ENCODE measurements around the gene VGF.

Gene VGF

DNA sequence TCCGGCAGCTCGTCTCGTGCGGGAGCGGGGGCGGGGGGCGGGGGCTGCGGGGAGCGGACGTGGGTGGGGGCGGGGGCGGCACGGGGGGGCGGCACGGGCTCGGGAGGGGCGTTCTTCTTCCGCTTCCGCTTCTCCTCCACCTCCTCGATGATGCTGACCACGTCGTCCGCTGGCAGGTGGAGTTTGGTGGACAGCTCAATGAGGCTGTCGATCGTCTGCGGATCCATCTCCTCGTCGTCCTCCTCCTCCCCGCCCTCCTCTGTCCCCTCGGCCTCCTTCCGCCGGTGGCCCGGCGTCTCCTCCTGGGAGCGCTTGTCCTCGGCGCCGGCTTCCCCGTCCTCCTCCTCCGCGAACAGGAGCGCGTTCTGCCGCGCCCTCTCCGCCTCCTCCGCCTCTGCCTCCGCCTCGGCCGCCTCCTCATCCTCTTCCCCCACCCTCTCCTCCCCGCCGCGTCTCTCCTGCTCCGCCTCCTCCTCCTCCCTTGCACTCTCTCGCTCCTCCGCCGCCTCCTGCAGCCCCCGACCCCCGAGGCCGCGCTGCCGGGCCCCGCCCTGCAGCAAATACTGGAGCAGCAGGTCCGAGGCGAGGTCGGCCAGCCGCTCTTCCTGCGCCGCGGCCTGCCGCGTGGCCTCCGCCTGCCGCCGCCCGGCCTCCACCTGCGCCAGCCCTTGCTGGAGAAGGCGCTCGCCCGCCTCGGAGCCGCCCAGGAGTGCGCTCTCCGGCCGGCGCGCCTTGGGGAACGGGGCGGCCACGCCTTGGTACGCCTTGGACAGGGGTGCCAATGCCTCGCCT, 1.9 kb downstream of the VGF start:
- TF ChIP-seq, protein P1, sequence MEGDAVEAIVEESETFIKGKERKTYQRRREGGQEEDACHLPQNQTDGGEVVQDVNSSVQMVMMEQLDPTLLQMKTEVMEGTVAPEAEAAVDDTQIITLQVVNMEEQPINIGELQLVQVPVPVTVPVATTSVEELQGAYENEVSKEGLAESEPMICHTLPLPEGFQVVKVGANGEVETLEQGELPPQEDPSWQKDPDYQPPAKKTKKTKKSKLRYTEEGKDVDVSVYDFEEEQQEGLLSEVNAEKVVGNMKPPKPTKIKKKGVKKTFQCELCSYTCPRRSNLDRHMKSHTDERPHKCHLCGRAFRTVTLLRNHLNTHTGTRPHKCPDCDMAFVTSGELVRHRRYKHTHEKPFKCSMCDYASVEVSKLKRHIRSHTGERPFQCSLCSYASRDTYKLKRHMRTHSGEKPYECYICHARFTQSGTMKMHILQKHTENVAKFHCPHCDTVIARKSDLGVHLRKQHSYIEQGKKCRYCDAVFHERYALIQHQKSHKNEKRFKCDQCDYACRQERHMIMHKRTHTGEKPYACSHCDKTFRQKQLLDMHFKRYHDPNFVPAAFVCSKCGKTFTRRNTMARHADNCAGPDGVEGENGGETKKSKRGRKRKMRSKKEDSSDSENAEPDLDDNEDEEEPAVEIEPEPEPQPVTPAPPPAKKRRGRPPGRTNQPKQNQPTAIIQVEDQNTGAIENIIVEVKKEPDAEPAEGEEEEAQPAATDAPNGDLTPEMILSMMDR (IDR thresholded peaks at IDR 0.05; ENCODE audit: insufficient read depth, missing control alignments), result no peak
- no peak for DNase-seq (ENCODE audit: insufficient read length, low spot score)
- FAIRE-seq, result no peak

DNA sequence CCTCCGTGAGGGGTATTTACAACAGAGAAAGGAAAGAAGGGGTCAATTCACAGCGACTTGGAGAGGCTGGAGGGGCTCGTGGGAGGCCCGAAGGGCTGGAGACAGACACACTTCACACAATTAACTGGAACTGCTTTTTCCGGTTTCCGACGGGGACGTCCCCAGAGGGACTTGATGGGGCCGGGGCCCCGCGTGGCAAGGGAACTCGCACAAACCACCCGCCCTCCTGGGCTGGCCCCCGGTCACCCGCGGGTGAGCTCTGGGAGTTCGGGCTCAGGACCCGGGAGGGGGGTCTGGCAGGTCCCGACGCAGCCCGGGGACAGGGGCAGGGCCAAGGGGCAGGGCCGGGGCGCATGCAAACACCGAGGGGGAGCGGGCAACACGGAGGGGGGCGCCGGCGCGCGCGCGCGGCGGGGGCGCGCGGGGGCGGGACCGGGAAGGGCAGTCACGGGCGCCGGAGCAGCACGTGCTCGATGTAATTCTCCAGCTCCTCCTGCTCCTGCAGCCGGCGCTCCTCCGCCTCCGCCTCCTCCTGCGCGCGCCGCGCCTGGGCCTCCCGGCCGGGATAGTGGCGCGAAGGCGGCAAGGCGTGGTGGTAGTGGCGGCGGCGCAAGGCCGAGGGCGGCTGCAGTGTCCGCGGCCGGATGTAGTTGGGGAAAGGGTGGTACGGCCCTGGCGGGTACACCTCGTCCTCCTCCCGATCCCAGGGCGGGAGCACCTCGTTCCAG, 2.7 kb downstream of the VGF start:
- no peak for FAIRE-seq
- TF ChIP-seq, protein P1 (IDR thresholded peaks at IDR 0.05; ENCODE audit: insufficient read depth, missing control alignments), result no peak
- no peak for DNase-seq (ENCODE audit: insufficient read length, low spot score)

DNA sequence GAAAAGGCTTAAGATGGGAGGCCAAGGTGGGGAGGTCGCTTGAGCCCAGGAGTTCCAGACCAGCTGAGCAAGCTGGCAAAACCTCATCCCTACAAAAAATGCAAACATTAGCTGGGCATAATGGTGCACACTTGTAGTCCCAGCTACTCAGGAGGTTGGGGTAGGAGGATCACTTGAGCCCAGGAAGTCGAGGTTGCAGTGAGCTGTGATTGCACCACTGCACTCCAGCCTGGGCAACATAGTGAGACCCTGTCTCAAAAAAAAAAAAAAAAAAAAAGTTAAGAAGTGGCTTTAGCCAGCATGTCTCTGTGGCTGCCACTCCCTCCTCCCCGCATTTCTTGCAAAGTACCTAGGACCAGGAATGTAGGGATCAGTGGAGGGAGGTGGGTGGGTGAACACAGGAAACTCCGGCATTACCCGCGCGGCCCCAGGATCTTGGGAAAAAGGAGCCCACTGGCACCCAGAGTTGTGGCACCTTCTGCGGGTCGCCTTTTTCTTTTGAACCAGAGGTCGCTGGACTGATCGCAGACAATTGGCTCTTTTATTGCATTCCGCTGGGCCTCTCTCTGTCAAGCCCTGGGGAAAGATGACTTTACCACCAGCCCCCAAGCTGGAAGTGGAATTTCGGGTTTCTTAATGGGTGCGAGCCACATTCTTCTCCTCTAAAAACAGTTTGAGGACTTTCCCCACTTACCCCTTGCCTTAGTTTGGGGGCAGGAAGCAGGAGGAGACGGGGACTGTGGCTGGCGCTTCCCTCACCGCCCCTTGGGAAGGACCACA, 3.5 kb downstream of the VGF start:
- FAIRE-seq (no peak), DNase-seq (ENCODE audit: insufficient read length, low spot score) (no peak)
- TF ChIP-seq, protein P1 (IDR thresholded peaks at IDR 0.05; ENCODE audit: insufficient read depth, missing control alignments), result no peak

DNA sequence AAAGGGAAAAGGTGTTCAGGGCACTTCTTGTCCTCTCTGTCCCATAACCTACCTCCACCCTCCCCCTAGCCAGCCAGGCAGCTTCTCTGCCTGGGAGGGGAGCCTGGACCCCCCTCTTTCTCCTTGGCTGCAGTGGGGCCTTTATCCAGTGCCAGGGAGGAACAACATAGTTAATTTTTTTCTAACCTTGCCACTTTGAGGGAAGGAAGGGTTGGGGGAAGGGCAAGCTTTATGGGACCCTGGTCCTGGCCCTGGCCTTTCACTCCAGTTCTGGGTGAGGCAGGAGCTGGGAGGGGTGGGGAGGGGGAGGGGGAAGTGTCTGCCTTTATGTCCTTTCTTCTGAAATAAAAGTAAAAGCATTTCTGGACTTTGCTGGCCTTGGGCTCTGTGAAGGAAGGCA, 4.5 kb downstream of the VGF start:
- TF ChIP-seq, protein P1 (IDR thresholded peaks at IDR 0.05; ENCODE audit: insufficient read depth, missing control alignments), result no peak
- DNase-seq (ENCODE audit: insufficient read length, low spot score), result no peak
- FAIRE-seq, result no peak

DNA sequence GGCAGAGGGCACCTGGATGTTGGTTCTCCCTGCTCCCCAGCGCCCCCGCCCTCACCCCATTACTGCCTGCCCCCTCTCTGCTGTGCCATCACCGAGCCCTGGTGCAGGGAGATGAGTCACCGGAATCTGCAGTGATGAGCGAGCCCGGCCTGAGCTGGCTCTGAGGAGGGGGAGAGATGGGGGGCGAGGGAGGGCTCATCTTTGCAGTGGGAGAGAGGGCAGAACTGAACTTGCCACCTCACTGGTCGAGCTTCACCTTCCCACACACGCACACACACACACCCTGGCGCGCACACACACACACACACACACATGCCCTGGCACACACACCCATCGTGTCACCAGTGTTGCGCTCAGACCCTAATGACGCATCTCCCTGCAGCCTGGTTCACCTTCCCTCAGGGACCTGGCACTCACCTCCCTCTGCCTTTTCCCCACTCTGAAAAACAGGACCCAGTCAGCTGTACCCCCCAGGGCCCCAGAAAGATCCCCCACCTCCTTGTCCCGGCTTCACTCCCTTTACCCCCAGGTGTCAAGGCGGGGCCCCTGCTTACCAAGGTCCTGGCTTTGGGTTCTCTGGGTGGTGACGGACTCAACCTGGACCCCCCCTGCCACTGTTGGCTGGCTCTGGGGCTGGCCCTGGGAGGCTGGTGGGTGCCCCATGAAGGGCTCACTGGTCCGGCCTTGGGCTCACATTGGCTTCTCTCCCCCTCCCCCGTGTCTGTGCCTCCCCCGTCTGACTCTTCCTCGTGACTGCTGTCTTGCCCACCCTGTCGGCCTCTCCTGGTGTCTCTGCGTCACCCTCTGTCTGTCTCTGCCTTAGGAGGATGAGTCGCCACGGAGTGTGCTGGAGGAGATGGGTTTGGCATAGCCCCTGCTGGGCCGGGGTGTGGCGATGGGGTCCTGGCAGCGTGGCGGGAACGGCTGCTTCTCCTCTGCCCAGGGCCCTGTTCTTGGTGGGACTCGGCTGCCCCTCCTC, 5.4 kb downstream of the VGF start:
- DNase-seq (ENCODE audit: insufficient read length, low spot score), result no peak
- TF ChIP-seq, protein P1 (IDR thresholded peaks at IDR 0.05; ENCODE audit: insufficient read depth, missing control alignments), result no peak
- FAIRE-seq, result no peak

DNA sequence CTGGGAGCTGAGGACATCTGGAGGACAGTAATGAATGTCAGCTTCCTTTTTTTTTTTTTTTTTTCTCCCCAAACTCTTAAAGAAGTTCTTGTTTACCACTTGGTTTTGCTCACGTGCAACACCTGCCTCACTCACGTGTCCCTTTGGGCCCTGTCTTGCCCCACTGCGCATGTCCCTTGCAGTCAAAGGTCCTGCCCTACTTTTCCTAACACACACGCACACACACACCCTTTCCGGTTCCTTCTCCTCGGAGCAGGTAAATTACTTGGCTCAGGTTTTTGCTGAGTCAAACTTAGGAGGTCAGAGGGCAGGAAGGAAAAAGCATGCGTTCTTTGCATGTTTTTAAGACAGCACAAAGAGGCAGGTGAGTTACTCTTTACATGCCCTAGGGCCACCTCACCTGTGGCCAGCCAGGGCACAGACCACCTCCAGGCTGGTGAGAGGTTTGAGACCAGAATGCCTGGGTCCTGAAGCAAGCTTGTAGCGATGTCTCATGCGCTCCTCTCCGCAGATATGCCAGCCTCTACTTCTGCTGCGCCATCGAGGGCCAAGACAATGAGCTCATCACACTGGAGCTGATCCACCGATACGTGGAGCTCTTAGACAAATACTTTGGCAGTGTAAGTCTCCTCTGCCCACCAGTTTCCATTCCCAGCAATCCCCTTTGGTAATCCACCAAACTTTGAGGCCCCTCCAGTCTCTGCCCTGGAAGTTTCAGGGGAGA, 8.3 kb downstream of the VGF start:
- FAIRE-seq, result no peak
- no peak for DNase-seq (ENCODE audit: insufficient read length, low spot score)
- TF ChIP-seq, protein P1 (IDR thresholded peaks at IDR 0.05; ENCODE audit: insufficient read depth, missing control alignments), result no peak
